HepG2 (cell line): ENCODE results near the gene ANXA11.

Experiments
- IKZF4 ChIP-seq: sonication (generic); formaldehyde crosslinking; IDR thresholded peaks from 2 replicates; pipeline ENCODE4 v1.5.1; 2020; ENCODE audit warnings: borderline replicate concordance, mild to moderate bottlenecking, low read depth, missing genetic modification reagents; ENCODE audit errors: not compliant biosample characterization
- ZNF577 ChIP-seq: sonication (generic); formaldehyde crosslinking; IDR thresholded peaks from 2 replicates; pipeline ENCODE4 v1.4.0; 2020; ENCODE audit warnings: mild to moderate bottlenecking, low read depth, missing genetic modification reagents, borderline replicate concordance
- ZNF629 ChIP-seq: sonication (generic); formaldehyde crosslinking; conservative IDR thresholded peaks from 2 replicates; pipeline ENCODE4 v1.5.0; 2020; ENCODE audit warnings: missing genetic modification reagents

- TF ChIP-seq ZNF629: no peak
- TF ChIP-seq ZNF577 (CRISPR knock-in tag): no peak
- no peak for TF ChIP-seq IKZF4
Observed at GRCh38 chr10:80149123-80149522, 56.2 kb downstream of the ANXA11 start.
